Measurements from ENCODE around the gene FOXC2. TPM values are rescaled to one million over a fixed set of nuclear protein-coding genes. Genes with fewer than 3 reads are reported as not detected.

FOXC2 gene
- total RNA-seq, 1 donor = 2.2 TPM

- H3K27ac ChIP-seq (ENCODE audit: low read depth, low read length) = no peak overlapping the region
- no peaks in the 10 kb centered on the region for H3K27me3 ChIP-seq (ENCODE audit: insufficient read depth, low read length)
- no peaks in the 10 kb centered on the region for H3K9me3 ChIP-seq (ENCODE audit: low read depth, low read length)
- no peak overlapping the region for H3K4me3 ChIP-seq (ENCODE audit: insufficient read depth, low read length)
- peaks cover 6% of the 10 kb centered on the region for H3K36me3 ChIP-seq (ENCODE audit: insufficient read depth, low read length)
- H3K4me1 ChIP-seq (ENCODE audit: insufficient read depth, low read length) = peaks cover 17% of the 10 kb centered on the region
- H2AFZ ChIP-seq (ENCODE audit: low read length) = peak overlapping the region; percentile 96
- TF ChIP-seq, protein P1, sequence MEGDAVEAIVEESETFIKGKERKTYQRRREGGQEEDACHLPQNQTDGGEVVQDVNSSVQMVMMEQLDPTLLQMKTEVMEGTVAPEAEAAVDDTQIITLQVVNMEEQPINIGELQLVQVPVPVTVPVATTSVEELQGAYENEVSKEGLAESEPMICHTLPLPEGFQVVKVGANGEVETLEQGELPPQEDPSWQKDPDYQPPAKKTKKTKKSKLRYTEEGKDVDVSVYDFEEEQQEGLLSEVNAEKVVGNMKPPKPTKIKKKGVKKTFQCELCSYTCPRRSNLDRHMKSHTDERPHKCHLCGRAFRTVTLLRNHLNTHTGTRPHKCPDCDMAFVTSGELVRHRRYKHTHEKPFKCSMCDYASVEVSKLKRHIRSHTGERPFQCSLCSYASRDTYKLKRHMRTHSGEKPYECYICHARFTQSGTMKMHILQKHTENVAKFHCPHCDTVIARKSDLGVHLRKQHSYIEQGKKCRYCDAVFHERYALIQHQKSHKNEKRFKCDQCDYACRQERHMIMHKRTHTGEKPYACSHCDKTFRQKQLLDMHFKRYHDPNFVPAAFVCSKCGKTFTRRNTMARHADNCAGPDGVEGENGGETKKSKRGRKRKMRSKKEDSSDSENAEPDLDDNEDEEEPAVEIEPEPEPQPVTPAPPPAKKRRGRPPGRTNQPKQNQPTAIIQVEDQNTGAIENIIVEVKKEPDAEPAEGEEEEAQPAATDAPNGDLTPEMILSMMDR (IDR thresholded peaks at IDR 0.05; ENCODE audit: extremely low read depth, low read depth, low read length) = no peak
- DNase-seq (ENCODE audit: insufficient read length, low spot score, missing footprints) = peak; percentile 19
- H4K20me1 ChIP-seq (ENCODE audit: insufficient read depth, low read length) = no peaks in the 10 kb centered on the region
- H3K4me2 ChIP-seq (ENCODE audit: insufficient read depth, low read length) = no peak overlapping the region
- H3K79me2 ChIP-seq (ENCODE audit: insufficient read depth, low read length) = peaks cover 27% of the 10 kb centered on the region
These were observed 10.1 kb upstream of the FOXC2 start for GRCh38 chr16:86556576-86556975.

- Histone ChIP-seq H3K4me3 (ENCODE audit: insufficient read depth, low read length) (no peak overlapping the region), H3K79me2 (ENCODE audit: insufficient read depth, low read length) (peaks cover 24% of the 10 kb centered on the region), H3K36me3 (ENCODE audit: insufficient read depth, low read length) (no peaks in the 10 kb centered on the region), H3K4me1 (ENCODE audit: insufficient read depth, low read length) (peaks cover 17% of the 10 kb centered on the region), H2AFZ (ENCODE audit: low read length) (no peak overlapping the region), H3K27ac (ENCODE audit: low read depth, low read length) (no peak overlapping the region), H3K27me3 (ENCODE audit: insufficient read depth, low read length) (no peaks in the 10 kb centered on the region), H3K9me3 (ENCODE audit: low read depth, low read length) (no peaks in the 10 kb centered on the region), H4K20me1 (ENCODE audit: insufficient read depth, low read length) (no peaks in the 10 kb centered on the region), H3K4me2 (ENCODE audit: insufficient read depth, low read length) (no peak overlapping the region)
- TF ChIP-seq, protein P1 (IDR thresholded peaks at IDR 0.05; ENCODE audit: extremely low read depth, low read depth, low read length) = no peak
- no peak for DNase-seq (ENCODE audit: insufficient read length, low spot score, missing footprints)
These were observed 9.0 kb upstream of the FOXC2 start for GRCh38 chr16:86557587-86557986.

- H3K27ac ChIP-seq (ENCODE audit: low read depth, low read length) = no peak overlapping the region
- H2AFZ ChIP-seq (ENCODE audit: low read length) = no peak overlapping the region
- H3K4me3 ChIP-seq (ENCODE audit: insufficient read depth, low read length) = no peak overlapping the region
- H4K20me1 ChIP-seq (ENCODE audit: insufficient read depth, low read length) = no peaks in the 10 kb centered on the region
- H3K4me2 ChIP-seq (ENCODE audit: insufficient read depth, low read length) = no peak overlapping the region
- H3K27me3 ChIP-seq (ENCODE audit: insufficient read depth, low read length) = no peaks in the 10 kb centered on the region
- H3K9me3 ChIP-seq (ENCODE audit: low read depth, low read length) = no peaks in the 10 kb centered on the region
- no peaks in the 10 kb centered on the region for H3K36me3 ChIP-seq (ENCODE audit: insufficient read depth, low read length)
- TF ChIP-seq, protein P1 (IDR thresholded peaks at IDR 0.05; ENCODE audit: extremely low read depth, low read depth, low read length) = no peak
- DNase-seq (ENCODE audit: insufficient read length, low spot score, missing footprints) = peak; percentile 55
- peaks cover 23% of the 10 kb centered on the region for H3K4me1 ChIP-seq (ENCODE audit: insufficient read depth, low read length)
- H3K79me2 ChIP-seq (ENCODE audit: insufficient read depth, low read length) = peaks cover 14% of the 10 kb centered on the region
These were observed 8.1 kb upstream of the FOXC2 start for GRCh38 chr16:86558355-86559193.

DNA sequence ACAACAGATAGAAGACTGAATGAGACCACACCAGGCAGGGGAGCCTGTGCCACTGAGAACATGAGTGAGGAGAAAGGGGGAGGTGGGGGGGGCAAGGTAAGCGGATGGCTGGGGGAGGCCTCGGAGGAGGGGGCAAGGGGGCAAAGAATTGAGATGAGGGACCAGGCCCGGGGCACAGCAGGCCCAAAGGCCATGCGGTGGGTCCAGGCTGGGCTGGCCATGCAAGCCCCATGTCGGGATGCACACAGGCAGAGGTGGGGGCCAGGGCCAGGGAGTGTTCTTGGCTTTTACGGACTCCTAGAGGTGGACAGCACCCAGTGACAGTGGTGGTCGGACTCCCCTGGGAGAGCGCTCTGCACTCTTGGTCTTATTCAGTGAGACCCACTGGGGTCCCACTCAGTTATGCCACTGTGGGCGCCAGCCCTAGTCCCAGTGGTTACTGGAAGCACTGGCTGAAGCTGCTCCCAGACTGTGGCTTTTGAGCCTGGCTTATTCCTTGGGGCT lies 6.8 kb upstream of the FOXC2 start:
- H2AFZ ChIP-seq (ENCODE audit: low read length) = no peak overlapping the region
- H3K4me3 ChIP-seq (ENCODE audit: insufficient read depth, low read length) = no peak overlapping the region
- no peaks in the 10 kb centered on the region for H4K20me1 ChIP-seq (ENCODE audit: insufficient read depth, low read length)

More for the DNA sequence above, 6.8 kb upstream of the FOXC2 start:
- TF ChIP-seq, protein P1 (IDR thresholded peaks at IDR 0.05; ENCODE audit: extremely low read depth, low read depth, low read length) = no peak
- peaks cover 5% of the 10 kb centered on the region for H3K79me2 ChIP-seq (ENCODE audit: insufficient read depth, low read length)
- no peaks in the 10 kb centered on the region for H3K9me3 ChIP-seq (ENCODE audit: low read depth, low read length)
- H3K27ac ChIP-seq (ENCODE audit: low read depth, low read length) = no peak overlapping the region
- peaks cover 18% of the 10 kb centered on the region for H3K4me1 ChIP-seq (ENCODE audit: insufficient read depth, low read length)
- no peak overlapping the region for H3K4me2 ChIP-seq (ENCODE audit: insufficient read depth, low read length)
- DNase-seq (ENCODE audit: insufficient read length, low spot score, missing footprints) = peak; percentile 43
- H3K36me3 ChIP-seq (ENCODE audit: insufficient read depth, low read length) = no peaks in the 10 kb centered on the region
- H3K27me3 ChIP-seq (ENCODE audit: insufficient read depth, low read length) = no peaks in the 10 kb centered on the region

Measured in osteoblast (primary cell).